GM18505 (cell line): ENCODE data around the gene RPS21.

Source experiments
- ATAC-seq: cut with Tn5 transposase; IDR thresholded peaks from one replicate; pipeline ENCODE4 v1.9.1; 2021; ENCODE audit not compliant: unreplicated experiment
- POLR2A ChIP-seq: IDR thresholded peaks from 4 replicates; pipeline ENCODE4 v1.6.1; 2011; ENCODE audit warnings: borderline replicate concordance; ENCODE audit not compliant: insufficient read depth, insufficient read length; ENCODE audit errors: extremely low read depth

RPS21 gene

GRCh38 chr20:62415354-62416111 lies 28.6 kb downstream of the RPS21 start:
- no peak for ATAC-seq
- no peak for TF ChIP-seq POLR2A

DNA sequence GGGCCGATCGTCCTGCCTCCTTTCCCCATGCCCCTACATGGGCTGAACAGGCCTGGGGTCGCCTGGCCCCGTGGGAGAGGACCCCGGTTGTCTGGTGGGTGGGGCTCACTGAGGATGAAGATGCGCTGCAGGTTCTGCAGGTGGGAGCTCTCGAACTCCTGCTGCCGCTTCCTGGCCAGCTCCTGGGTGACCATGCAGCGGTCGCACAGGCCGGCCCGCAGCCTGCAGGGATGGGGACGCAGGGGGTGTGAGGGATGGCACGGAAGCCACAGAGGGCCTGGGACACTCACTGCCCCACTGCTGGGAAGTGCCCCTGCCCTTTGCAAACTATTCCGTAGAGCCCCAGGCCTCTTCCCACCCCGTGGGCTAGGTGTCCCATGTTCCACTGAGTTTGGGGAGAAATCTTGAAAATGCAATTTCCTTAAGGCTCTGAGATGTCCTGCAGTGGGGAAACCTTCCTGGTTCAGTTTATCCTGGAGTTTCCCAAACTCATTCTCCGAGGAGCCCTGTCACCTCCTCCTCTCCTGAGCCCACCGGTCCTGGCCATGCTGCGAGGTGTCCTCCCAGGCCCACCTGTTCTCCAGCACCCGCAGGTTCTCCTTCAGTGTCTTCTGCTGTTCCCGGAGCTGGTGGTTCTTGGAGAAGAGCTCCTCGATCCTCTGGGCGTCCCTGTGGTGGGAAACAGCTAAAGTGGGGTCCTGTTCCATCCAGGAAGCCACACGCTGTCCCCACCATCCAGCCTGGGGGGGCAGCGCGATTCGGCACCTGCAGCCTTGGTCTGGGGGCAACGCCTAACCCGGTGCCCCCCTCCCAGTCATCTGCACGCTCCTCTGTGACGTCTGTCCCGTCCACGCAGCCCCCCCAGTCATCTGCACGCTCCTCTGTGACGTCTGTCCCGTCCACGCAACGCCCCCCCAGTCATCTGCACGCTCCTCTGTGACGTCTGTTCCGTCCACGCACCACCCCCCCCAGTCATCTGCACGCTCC lies 30.0 kb downstream of the RPS21 start:
- no peak for ATAC-seq
- no peak for TF ChIP-seq POLR2A

DNA sequence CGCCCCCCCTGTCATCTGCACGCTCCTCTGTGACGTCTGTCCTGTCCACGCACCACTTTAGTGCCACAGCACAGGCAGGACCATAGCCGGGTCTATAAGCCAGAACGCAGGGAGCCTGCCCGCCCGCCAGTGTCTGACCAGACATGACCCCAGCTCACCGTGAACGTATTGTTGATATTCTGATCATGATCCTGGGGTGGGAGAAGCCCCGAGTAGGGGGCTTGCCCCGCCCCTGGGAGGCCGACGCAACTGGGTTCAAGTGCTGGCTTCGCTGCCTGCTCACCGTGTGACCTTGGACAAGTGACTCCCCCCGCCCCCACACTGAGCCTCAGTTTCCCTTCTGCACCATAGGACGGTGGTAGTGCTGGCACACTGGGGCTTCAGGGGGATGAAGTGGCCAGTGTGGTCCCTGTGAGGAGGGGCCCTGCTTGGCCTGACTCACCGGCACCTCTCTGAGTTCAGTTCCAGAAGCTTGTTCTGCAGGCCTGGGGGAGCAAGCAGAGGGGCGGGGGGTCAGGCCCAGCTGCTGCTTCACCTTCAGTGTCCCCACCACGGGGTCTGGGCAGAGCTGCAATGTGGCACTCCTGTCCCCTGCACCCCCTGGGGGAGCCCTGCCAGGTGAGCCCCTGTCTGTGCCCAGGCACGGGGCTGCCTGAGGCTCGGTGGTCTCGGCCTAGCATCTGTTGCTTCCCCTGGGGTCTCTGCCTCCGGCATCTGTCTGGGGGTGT lies 31.2 kb downstream of the RPS21 start:
- no peak for TF ChIP-seq POLR2A
- ATAC-seq, result no peak

DNA sequence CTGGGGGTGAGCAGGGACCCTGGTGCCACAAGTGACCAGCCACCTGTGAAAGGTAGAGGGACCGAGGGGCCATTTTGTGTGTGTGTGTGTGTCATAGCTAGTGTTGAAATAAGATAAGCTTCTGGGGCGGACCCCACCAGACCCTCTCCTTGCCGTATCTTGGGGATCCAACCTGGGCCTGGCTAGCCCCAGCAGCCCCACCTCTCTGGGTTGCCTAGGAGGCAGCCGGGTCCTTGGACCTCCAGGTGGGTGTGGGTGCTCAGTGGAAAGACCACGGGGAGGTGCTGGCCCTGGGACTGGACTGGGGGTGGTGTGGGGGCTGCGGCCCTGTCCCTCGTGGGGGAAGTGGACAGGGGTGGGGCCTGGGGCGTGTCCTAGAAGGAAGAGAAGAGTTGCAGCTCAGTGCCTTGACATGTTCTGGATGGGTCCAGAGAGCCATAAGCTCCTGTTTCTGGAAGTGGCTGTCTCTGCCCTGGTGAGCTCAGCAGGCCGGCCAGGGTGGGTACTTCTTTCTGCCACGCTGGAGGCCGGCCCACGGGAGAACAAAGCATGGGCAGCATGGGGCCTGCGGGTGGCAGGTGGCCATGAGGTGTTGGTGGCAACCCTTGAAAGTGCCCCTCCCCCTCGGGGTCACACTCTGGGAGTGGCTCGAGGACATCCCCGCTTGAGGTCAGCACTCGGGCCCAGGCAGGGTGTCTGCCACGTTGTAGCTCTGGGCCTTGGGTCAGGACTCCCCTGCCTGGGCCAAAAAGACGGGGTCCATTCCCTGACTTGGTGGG lies 32.0 kb downstream of the RPS21 start:
- no peak for TF ChIP-seq POLR2A
- no peak for ATAC-seq

- ATAC-seq, result no peak
- TF ChIP-seq POLR2A, result no peak
These were observed 32.9 kb downstream of the RPS21 start for GRCh38 chr20:62419759-62420158.

DNA sequence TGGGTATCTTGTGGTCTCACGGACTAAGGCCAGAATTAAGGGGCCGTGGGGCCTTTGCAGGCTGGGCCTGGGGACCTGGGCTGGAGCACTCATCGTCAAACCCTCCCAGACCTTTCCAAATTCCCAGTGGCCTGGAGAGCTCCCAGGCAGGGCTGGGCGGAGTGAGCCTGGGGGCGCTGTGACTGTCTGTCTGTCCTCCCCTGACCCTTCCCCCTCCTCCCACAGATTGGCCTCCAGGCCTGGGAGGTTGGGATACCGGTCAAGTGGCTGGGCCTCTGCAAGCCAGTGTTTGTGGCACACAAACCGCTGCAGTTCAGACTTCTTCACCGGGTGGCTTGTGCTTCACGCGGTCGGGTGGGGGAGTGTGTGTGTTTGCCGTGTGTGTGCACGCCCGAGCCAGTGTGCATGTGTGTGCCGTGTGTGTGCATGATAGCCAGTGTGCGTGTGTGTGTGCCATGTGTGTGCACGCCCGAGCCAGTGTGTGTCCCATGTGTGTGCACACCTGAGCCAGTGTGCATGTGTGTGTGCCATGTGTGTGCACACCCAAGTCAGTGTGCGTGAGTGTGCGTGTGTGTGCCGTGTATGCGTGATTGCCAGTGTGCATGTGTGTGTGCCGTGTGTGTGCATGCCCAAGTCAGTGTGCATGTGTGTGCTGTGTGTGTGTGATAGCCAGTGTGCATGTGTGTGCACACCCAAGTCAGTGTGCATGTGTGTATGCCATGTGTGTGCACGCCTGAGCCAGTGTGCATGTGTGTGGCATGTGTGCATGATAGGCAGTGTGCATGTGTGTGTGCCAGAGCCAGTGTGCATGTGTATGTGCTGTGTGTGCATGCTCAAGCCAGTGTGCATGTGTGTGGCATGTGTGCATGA lies 34.2 kb downstream of the RPS21 start:
- TF ChIP-seq POLR2A, result no peak
- ATAC-seq, result no peak

- no peak for ATAC-seq
- no peak for TF ChIP-seq POLR2A
These were observed 34.8 kb downstream of the RPS21 start for GRCh38 chr20:62421716-62421990.

DNA sequence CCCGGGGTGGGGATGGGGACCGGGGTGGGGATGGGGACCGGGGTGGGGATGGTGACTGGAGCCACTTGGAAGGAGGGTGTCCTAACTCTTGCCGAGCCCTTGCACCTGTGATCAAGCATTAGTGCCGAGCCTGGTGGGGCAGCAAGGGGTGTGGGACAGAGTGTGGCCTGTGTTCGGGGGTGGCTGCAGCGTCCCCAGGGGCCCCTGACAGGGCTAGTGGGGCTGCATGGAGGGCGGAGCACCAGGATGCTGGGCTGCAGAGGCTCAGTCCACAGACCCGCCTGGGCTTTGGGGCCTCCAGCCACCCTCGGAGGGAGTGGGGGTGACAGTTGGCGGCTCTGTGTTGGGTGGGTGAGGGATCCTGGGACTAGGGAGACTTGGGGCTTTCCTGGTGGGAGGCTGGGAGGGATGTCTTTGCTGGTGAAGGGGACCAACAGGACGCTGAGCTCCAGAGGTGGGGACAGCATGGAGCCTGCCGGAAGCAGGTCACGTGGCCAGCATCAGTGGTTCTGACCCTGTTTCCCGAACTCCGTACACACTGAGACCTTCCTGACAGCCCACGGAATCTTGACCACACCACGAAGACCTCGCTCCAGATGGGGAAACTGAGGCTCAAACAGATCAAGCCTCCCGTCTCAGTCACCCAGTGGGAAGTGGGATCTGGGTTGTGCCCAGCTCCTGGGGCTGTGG lies 35.9 kb downstream of the RPS21 start:
- TF ChIP-seq POLR2A, result no peak
- ATAC-seq, result no peak

- ATAC-seq, result no peak
- no peak for TF ChIP-seq POLR2A
These were observed 36.4 kb downstream of the RPS21 start for GRCh38 chr20:62423326-62423706.

DNA sequence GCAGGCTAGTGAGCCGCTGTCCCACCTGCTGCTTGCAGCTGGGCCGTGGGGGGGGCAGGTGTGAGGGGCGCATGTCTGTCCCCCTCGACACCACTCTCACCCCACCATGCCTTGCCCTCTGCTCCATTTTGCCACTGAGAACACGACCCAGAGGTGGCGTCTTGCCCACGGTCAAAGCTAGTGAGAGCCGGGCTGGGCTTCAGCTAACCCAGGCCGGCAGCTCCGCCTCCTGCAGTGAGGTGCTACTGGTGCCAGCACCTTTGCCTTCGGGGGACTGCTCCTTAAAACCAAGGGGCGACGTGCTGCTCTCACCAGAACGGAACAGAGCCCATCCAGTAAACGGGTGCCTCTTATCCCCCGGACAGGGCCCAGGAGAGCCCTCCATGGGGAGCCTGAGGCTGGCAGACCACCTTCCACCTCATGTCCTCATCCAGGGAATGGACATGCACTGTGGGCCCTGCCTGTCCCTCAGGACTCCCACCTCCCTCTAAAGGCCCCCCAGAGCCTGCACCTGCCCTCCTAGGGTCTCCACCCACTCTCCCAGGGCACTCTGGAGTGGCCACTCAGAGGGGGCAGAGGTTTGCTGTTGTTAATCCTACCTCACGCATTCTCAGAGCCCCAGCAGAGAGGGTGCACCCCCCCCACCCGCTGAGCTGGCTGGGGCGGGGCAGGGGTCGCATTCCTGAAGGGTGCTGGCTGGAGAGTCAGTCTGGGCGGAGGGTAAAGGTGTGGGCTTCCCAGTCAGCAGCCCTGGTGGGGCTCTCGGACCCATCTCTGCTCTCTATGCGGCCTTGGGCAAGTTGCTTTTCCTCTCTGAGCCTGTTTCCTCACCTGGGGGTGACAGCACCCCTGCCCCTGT lies 37.6 kb downstream of the RPS21 start:
- TF ChIP-seq POLR2A, result no peak
- ATAC-seq, result no peak
